IPS-20b (cell line): ENCODE measurements around the gene AP3B1.

Experiments used
- H3K27ac ChIP-seq: one replicate; pipeline ENCODE4 v1.5.1; 2013; ENCODE audit warnings: low read length
- H3K27me3 ChIP-seq: 2 replicates; pipeline ENCODE4 v1.6.1; 2013; ENCODE audit warnings: mild to moderate bottlenecking, low read length, inconsistent platforms; ENCODE audit not compliant: insufficient read depth
- H3K36me3 ChIP-seq: 2 replicates; pipeline ENCODE4 v1.6.1; 2013; ENCODE audit warnings: low read depth, mild to moderate bottlenecking, inconsistent platforms, low read length, moderate library complexity; ENCODE audit not compliant: insufficient read depth
- H3K4me1 ChIP-seq: 2 replicates; pipeline ENCODE4 v1.6.1; 2013; ENCODE audit warnings: mild to moderate bottlenecking, control low read depth, inconsistent platforms, low read length, moderate library complexity; ENCODE audit not compliant: insufficient read depth
- H3K4me3 ChIP-seq: 2 replicates; pipeline ENCODE4 v1.5.1; 2013; ENCODE audit warnings: mild to moderate bottlenecking, low read length, inconsistent platforms
- H3K9ac ChIP-seq: 2 replicates; pipeline ENCODE4 v1.6.1; 2013; ENCODE audit warnings: low read depth, mild to moderate bottlenecking, inconsistent platforms, low read length, moderate library complexity
- H3K9me3 ChIP-seq: 2 replicates; pipeline ENCODE4 v1.6.1; 2013; ENCODE audit warnings: mild to moderate bottlenecking, low read depth, low read length, inconsistent platforms; ENCODE audit not compliant: insufficient read depth

The AP3B1 gene

DNA sequence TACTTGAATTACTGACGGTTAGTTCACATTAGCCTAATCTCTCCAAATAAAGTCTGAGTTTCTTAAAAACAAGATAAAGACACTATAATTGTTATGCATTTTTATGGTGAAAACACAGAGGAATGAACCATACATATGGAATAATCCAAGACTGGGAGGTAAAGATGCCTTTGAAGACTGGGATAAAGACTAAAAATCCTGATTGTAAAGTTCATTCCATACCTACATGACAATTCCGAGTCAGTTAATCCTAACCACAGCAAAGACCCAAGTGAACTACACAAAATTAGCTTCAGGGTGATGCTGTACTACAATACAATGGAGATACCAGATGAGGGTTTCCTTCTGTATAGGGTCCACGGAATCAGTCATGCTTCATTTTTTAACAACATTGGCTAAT, 6.3 kb downstream of the AP3B1 start:
- H3K9ac ChIP-seq: no peak overlapping the region
- H3K27me3 ChIP-seq: no peaks in the 10 kb centered on the region
- no peak overlapping the region for H3K4me3 ChIP-seq
- no peaks in the 10 kb centered on the region; the same call in 1 of the 2 replicates for H3K36me3 ChIP-seq
- H3K4me1 ChIP-seq: peaks cover 8% of the 10 kb centered on the region; the same call in 1 of the 2 replicates
- no peak overlapping the region for H3K27ac ChIP-seq
- H3K9me3 ChIP-seq: no peaks in the 10 kb centered on the region

DNA sequence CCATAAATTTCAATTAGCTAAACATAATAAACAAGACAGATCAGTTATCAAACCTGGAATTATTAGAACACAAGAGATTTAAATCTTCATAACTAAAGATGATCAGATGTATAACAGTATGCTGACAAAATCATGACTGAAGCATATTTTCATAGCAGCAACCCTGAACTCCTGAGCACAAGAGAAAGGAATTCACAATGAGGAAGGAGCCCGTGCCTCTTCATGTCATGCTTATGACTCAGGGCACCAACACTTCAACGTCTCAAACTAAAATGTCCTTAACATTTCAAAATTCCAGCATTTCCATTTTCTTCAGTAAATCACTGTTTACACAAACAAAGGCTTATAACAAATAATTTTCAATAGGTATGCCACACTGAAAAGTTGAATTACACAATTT, 6.7 kb downstream of the AP3B1 start:
- H3K9ac ChIP-seq: no peak overlapping the region

DNA sequence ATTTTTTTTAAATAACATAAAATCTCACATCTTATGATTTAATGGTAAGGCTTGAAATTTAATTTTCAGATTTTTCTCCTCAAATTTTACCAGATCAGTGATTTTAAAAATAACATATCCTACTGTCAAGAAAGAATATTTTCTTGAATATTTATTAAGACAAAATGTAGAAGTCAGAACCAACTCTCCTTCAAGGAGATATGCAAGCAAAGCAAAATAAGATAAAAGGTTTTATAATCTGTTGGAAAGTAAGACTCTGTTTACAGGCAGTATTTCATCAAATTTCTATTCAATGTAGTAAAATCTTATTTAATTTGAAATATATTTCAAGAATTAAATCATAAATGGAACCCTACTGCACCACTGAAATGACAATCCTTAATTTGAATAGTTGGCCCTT, 7.3 kb downstream of the AP3B1 start:
- H3K4me3 ChIP-seq: no peak overlapping the region
- no peaks in the 10 kb centered on the region for H3K27me3 ChIP-seq
- H3K9me3 ChIP-seq: no peaks in the 10 kb centered on the region
- H3K4me1 ChIP-seq: peaks cover 8% of the 10 kb centered on the region; the same call in 1 of the 2 replicates
- H3K27ac ChIP-seq: no peak overlapping the region
- no peak overlapping the region for H3K9ac ChIP-seq
- H3K36me3 ChIP-seq: no peaks in the 10 kb centered on the region

More for the DNA sequence above, 6.7 kb downstream of the AP3B1 start:
- Histone ChIP-seq H3K27me3 (no peaks in the 10 kb centered on the region), H3K36me3 (no peaks in the 10 kb centered on the region; the same call in 1 of the 2 replicates), H3K4me3 (no peak overlapping the region), H3K4me1 (peaks cover 8% of the 10 kb centered on the region; the same call in 1 of the 2 replicates), H3K9me3 (no peaks in the 10 kb centered on the region), H3K27ac (no peak overlapping the region)

DNA sequence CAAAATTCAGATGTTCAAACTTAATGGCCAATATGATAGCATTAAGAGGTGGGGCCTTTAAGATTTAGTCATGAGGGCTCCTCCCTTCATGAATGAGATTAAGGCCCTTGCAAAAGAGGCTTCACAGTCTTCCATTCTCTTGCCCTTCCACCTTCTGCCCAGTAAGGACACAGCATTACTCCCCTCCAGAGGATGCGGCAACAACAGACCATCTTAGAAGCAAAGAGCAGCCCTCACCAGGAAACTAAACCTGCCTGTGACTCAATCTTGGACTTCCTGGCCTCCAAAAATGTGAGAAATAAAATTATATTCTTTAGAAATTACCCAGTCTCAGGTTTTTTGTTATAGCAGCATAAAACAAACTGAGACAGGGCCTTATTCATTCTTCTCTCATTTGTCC, 8.2 kb downstream of the AP3B1 start:
- Histone ChIP-seq H3K27me3 (no peaks in the 10 kb centered on the region), H3K27ac (no peak overlapping the region), H3K9ac (no peak overlapping the region), H3K4me1 (peaks cover 8% of the 10 kb centered on the region; the same call in 1 of the 2 replicates), H3K9me3 (no peaks in the 10 kb centered on the region), H3K36me3 (no peaks in the 10 kb centered on the region), H3K4me3 (no peak overlapping the region)

DNA sequence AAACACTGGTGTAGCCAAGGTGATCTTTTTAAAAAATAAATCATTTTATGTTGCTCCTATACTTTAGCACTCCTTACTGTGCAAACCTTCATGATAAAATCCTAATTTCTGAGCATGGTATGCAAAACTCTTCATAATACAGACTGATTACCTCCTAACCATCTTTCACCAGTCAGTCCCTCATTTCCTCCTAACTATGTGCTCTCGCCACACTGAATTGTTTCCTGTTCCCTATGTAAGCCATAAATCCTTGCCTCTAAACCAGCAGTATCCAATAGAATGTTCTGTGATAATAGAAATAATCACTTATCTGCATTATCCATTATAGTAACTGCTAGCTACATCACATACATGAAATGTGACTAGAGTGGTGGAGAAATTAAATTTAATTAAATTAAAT, 10.7 kb downstream of the AP3B1 start:
- H3K9ac ChIP-seq: no peak overlapping the region
- H3K9me3 ChIP-seq: no peaks in the 10 kb centered on the region
- no peak overlapping the region for H3K4me3 ChIP-seq
- H3K27ac ChIP-seq: no peak overlapping the region
- no peaks in the 10 kb centered on the region for H3K36me3 ChIP-seq
- H3K27me3 ChIP-seq: no peaks in the 10 kb centered on the region
- H3K4me1 ChIP-seq: peaks cover 8% of the 10 kb centered on the region; the same call in 1 of the 2 replicates

DNA sequence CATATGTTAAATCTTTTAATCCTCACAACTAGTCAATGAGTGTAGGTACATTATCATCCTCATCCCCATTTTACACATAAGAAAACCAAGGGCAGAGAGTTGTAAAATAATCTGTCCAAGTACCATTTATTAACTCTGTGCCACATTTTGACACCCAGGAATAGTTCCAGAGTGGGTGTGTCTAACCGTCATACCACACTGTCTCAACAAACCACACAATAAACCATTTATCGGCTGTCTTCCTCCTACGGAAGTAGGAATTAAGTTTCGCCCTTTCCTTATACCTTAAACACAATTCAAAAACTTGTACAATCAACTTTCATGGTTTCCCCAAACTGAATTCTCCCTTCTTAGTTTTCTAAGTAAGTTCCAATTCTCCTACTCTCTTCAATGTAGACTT, 11.4 kb downstream of the AP3B1 start:
- Histone ChIP-seq H3K9me3 (no peaks in the 10 kb centered on the region), H3K36me3 (no peaks in the 10 kb centered on the region), H3K4me3 (no peak overlapping the region), H3K9ac (no peak overlapping the region), H3K27me3 (no peaks in the 10 kb centered on the region), H3K27ac (no peak overlapping the region), H3K4me1 (peaks cover 3% of the 10 kb centered on the region; the same call in 1 of the 2 replicates)

DNA sequence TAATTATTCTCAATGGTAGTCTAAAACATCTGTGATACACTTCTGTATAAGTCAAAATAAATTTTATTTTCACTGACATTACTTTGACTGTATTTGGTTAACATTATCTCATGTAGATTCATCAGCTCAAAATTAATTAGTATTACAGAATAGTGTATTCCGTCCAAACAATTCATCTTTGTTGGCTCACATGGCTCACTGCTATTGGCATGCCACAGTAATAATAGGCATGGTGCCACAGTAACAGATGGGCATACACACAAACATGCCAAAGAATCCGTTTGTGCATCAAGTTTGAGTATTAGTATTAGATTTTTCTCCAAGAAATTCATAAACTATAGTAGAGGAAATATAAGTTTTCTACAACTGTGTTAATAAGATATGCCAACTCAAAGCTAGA, 14.2 kb downstream of the AP3B1 start:
- no peak overlapping the region for H3K27ac ChIP-seq
- H3K9ac ChIP-seq: no peak overlapping the region
- H3K9me3 ChIP-seq: no peaks in the 10 kb centered on the region
- H3K4me1 ChIP-seq: no peaks in the 10 kb centered on the region
- no peaks in the 10 kb centered on the region for H3K27me3 ChIP-seq
- no peaks in the 10 kb centered on the region for H3K36me3 ChIP-seq
- no peak overlapping the region for H3K4me3 ChIP-seq

DNA sequence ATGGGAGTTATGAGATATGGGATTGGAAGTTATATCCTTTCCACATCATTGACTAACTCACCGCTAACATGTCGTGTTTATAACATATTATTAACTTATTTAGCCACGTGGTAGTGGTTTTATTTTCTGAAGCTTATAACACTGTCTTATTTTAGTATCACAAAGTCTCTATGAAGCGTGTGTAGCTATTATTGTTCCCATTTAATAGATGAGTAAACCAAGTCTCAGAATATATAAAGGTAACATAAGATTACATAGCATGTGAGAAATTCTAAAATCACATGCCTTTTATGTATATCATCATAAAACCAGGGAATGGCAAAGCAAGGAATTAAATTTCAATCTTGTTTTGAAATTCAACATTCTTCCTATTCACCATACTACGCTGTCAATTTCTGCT, 15.3 kb downstream of the AP3B1 start:
- H3K4me1 ChIP-seq: no peaks in the 10 kb centered on the region
- H3K36me3 ChIP-seq: no peaks in the 10 kb centered on the region
- H3K9ac ChIP-seq: no peak overlapping the region
- H3K27me3 ChIP-seq: no peaks in the 10 kb centered on the region
- no peaks in the 10 kb centered on the region for H3K9me3 ChIP-seq
- H3K27ac ChIP-seq: no peak overlapping the region
- no peak overlapping the region for H3K4me3 ChIP-seq

DNA sequence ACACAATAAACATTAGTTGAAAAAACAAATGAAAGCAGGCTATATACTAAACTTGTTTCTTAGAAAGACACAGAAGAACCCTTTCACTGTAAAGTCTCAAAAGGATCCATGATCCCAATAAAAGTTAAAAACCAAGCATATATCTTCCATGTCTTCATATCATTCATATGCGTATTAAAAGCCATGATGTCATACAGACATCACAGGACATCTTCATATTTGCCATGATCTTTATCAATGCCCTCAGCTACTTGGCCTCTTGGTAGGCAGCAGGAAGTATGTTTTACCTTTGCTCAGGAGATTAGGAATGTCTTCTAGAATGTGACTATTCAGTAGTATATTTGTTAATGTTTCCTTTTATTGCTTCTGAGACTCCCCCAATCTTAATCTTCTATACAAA, 16.8 kb downstream of the AP3B1 start:
- Histone ChIP-seq H3K27me3 (no peaks in the 10 kb centered on the region), H3K4me1 (peaks cover 12% of the 10 kb centered on the region), H3K27ac (no peak overlapping the region), H3K9ac (no peak overlapping the region), H3K9me3 (no peaks in the 10 kb centered on the region), H3K36me3 (no peaks in the 10 kb centered on the region), H3K4me3 (no peak overlapping the region)

DNA sequence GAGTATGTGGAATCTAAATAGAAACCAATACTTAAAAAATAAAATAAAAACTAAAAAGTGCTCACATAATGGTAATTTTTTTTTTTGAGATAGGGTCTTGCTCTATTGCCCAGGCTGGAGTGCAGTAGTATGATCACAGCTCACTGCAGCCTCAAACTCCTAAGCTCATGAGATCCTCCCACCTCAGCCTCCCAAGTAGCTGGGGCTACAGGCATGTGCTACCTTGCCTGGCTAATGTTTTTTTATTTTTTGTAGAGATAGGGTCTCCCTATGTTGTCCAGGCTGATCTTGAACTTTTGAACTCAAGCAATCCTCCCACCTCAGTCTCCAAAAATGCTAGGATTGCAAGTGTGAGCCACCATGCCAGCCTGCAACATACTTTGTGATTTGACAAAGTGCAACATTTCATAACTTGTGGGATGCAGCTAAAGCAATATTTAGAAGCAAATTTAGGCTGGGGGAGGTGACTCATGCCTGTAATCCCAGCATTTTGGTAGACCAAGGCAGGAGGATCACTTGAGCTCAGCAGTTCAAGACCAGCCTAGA, 18.4 kb downstream of the AP3B1 start:
- Histone ChIP-seq H3K9ac (no peak overlapping the region), H3K4me3 (no peak overlapping the region), H3K36me3 (no peaks in the 10 kb centered on the region), H3K27ac (no peak overlapping the region), H3K27me3 (no peaks in the 10 kb centered on the region), H3K4me1 (peaks cover 27% of the 10 kb centered on the region), H3K9me3 (no peaks in the 10 kb centered on the region)

DNA sequence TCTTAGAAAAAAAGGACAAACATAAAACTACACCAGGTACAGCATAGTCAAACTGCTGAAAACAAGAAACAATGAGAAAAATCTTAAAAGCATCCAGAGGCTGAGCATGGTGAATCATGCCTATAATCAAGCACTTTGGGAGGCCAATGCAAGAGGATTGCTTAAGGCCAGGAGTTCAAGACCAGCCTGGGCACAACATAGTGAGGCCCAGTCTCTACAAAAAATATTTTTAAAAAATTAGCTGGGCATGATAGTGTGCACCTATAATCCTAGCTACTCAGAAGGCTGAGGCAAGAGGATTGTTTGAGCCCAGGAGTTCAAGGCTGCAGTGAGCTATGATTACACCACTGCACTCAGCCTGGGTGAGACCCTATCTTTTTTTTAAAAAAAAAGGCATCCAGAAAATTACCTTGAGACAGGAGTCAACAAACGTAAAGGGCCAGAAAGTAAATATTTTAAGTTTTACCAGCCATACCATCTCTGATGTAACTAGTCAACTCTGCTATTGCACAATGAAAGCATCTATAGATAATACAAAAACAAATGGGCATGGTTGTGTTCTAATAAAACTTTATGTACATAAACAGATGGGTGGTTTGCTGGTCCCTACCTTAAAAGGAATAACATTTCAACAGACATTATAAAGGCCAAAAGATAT, 19.8 kb downstream of the AP3B1 start:
- H3K27me3 ChIP-seq: no peaks in the 10 kb centered on the region
- H3K9me3 ChIP-seq: no peaks in the 10 kb centered on the region
- H3K36me3 ChIP-seq: no peaks in the 10 kb centered on the region
- H3K4me3 ChIP-seq: no peak overlapping the region
- no peak overlapping the region for H3K9ac ChIP-seq
- H3K4me1 ChIP-seq: peaks cover 31% of the 10 kb centered on the region
- H3K27ac ChIP-seq: no peak overlapping the region

DNA sequence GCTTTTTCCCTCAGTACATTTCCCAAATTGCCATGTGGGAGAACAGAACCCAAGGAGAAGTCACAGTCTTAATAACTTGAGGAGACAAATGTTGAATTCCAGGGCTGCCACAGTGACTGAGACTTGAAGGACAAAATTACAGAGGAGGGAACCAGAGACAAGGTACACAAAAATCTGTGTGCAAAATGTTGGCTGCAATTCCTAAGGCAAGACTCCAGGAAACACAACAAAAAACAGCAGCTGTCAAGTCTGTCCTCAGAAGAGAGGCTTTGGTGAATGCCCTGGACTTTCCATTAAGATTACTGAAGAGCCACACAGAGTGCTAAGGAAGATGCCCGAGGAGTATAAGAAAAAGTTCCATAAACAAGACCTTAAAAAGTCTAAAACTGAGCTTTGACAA, 21.1 kb downstream of the AP3B1 start:
- Histone ChIP-seq H3K36me3 (no peaks in the 10 kb centered on the region), H3K9ac (no peak overlapping the region), H3K9me3 (no peaks in the 10 kb centered on the region), H3K27ac (no peak overlapping the region), H3K4me1 (peaks cover 31% of the 10 kb centered on the region), H3K27me3 (no peaks in the 10 kb centered on the region), H3K4me3 (no peak overlapping the region)
